AG09319 (cell line): Measurements from ENCODE around the gene TRAP1.
"Not testable (repeated sequence)": the region's sequence is repeated elsewhere in the genome, so short reads cannot be mapped to it uniquely, and the experiment has no call there.

ENCODE experiments used
- DNase-seq: peaks from one replicate; pipeline ENCODE4 v3.0.0-alpha.2; 2010; ENCODE audit warnings: low read depth; ENCODE audit errors: extremely low read depth
- CTCF ChIP-seq: IDR thresholded peaks from 2 replicates; pipeline ENCODE4 v1.5.1; 2011; ENCODE audit warnings: low read depth, mild to moderate bottlenecking, inconsistent platforms, low read length, moderate library complexity

TRAP1 gene

GRCh38 chr16:3612510-3613466 is 104.5 kb downstream of the TRAP1 start:
- DNase-seq: no peak
- no peak for TF ChIP-seq CTCF

- DNase-seq: peak; percentile 74
- no peak for TF ChIP-seq CTCF
Measured at GRCh38 chr16:3611146-3611975, 106.0 kb downstream of the TRAP1 start, which contains the start of gene SLX4. Gene SLX4 (minus strand): TSS chr16:3611606. CDS start chr16:3608964, 2,642 bp downstream.

DNA sequence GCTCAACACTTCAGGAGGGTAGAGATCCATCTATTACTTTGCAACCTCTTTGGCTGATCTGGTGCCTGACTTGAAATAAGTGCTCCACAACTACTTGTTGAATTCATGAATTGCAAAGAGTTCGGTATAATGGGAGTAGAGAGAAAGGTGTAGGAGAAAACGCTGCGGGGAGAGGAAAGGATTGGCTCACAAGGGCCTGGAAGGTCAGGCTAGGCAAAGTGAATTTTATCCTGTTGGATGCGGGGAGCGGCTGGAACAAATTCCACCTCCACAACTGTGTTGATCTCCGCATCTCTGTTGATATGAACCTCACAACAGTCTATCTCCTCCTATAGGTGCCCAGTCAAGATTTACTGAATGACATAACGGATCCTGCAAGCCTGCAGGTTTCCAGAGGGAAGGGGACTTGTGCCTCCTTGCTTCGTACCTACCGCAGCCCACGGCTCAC is 106.6 kb downstream of the TRAP1 start:
- DNase-seq: no peak
- TF ChIP-seq CTCF: no peak

- DNase-seq: no peak
- no peak for TF ChIP-seq CTCF
Measured at GRCh38 chr16:3609895-3610697, 107.2 kb downstream of the TRAP1 start.

GRCh38 chr16:3608976-3609375 is 108.3 kb downstream of the TRAP1 start:
- DNase-seq: not testable (repeated sequence)

GRCh38 chr16:3608069-3608468 is 109.3 kb downstream of the TRAP1 start:
- no peak for TF ChIP-seq CTCF
- no peak for DNase-seq
